HFFc6 (cell line): ENCODE data around the gene KLHL42. TPM values are rescaled to one million over a fixed set of nuclear protein-coding genes. Genes with fewer than 3 reads are reported as not detected.

Experiments used
- DNase-seq: peaks from one replicate; pipeline ENCODE4 v3.0.0-alpha.2; 2018
- H3K27ac Mint-ChIP-seq: 2 replicates; pipeline ENCODE4 v1.8.0; 2020; ENCODE audit warnings: mild to moderate bottlenecking, mixed read lengths
- H3K27me3 Mint-ChIP-seq: 2 replicates; pipeline ENCODE4 v1.8.0; 2021; ENCODE audit warnings: mild to moderate bottlenecking, moderate library complexity, mixed read lengths; ENCODE audit not compliant: insufficient read depth
- H3K36me3 Mint-ChIP-seq: 2 replicates; pipeline ENCODE4 v1.8.0; 2021; ENCODE audit warnings: low read depth, mixed read lengths
- H3K4me1 Mint-ChIP-seq: 2 replicates; pipeline ENCODE4 v1.8.0; 2020; ENCODE audit warnings: low read depth, mixed read lengths
- H3K4me3 Mint-ChIP-seq: 2 replicates; pipeline ENCODE4 v1.8.0; 2020; ENCODE audit warnings: mild to moderate bottlenecking, moderate library complexity, mixed read lengths
- H3K9me3 Mint-ChIP-seq: 2 replicates; pipeline ENCODE4 v1.8.0; 2020; ENCODE audit warnings: mild to moderate bottlenecking, mixed read lengths
- total RNA-seq, 6 experiments: library from RNA; stranded (reverse); fragmentation: NEBNext Ultra II Directional; extraction: Animal tissue kit (Norgen Biotek cat#: 25700); gene quantifications; 2 replicates in 1 of 6; 3 replicates in 5 of 6; pipeline ENCODE4 v1.2.3, GENCODE V29; 2021
- TF ChIP-seq, protein P1 (sequence below): fragments of 200-600 bp; sonication (generic); IDR thresholded peaks from 2 replicates; pipeline ENCODE4 v1.5.0; 2021; ENCODE audit warnings: antibody characterized with exemption, mild to moderate bottlenecking

KLHL42 gene
- total RNA-seq, 6 experiments from 2014 or later, result 17.6 to 24.7 (median 19.3) TPM

DNA sequence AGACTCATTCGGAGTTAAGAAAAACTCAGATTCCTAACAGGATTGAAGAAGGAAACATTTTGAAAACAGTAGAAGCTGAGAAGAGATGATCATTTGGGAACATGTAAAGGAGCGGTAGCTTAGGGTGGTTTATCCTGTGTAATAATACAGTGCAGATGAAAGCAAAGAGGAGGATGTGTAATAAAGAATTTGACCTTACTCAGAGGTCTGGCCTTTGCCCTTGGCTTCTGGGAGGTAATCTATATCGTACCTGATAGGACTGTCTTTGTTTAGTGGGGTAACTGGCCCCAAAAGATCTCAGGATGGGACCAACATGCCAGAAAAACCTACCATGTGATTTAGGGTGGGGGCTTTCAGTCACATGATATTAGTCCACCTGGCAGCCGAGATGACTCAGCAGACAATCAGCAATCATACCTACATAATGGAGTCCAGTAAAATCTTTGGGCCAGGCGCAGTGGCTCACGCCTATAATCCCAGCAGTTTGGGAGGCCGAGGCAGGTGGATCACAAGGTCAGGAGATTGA, 23.3 kb upstream of the KLHL42 start:
- DNase-seq, result no peak
- Mint-ChIP-seq H3K27ac (no peak overlapping the region), H3K4me3 (no peak overlapping the region), H3K27me3 (no peaks in the 10 kb centered on the region), H3K9me3 (no peaks in the 10 kb centered on the region), H3K4me1 (no peaks in the 10 kb centered on the region), H3K36me3 (peaks cover 15% of the 10 kb centered on the region)
- TF ChIP-seq, protein P1, sequence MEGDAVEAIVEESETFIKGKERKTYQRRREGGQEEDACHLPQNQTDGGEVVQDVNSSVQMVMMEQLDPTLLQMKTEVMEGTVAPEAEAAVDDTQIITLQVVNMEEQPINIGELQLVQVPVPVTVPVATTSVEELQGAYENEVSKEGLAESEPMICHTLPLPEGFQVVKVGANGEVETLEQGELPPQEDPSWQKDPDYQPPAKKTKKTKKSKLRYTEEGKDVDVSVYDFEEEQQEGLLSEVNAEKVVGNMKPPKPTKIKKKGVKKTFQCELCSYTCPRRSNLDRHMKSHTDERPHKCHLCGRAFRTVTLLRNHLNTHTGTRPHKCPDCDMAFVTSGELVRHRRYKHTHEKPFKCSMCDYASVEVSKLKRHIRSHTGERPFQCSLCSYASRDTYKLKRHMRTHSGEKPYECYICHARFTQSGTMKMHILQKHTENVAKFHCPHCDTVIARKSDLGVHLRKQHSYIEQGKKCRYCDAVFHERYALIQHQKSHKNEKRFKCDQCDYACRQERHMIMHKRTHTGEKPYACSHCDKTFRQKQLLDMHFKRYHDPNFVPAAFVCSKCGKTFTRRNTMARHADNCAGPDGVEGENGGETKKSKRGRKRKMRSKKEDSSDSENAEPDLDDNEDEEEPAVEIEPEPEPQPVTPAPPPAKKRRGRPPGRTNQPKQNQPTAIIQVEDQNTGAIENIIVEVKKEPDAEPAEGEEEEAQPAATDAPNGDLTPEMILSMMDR, result no peak

DNA sequence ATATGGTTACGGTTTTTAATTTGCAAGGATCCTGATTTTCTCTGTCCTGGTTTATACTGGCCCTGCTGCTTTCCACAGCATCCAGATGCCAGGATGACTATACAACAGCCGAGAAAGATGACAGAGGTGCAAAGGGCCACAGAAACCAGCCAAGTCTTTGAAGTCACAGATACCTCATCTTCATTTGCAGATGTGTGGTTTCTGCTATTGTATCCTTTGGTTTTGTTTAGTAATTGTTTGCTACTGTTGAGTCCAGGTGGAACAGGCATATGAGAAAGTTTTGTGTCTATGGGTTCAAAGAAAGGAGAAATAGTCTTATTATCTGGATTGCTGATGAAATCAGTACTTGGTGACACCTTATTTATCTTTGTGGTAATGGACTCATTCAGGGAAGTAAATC, 17.3 kb upstream of the KLHL42 start:
- Mint-ChIP-seq H3K9me3 (no peaks in the 10 kb centered on the region), H3K4me1 (no peaks in the 10 kb centered on the region), H3K36me3 (no peaks in the 10 kb centered on the region), H3K4me3 (no peak overlapping the region), H3K27me3 (no peaks in the 10 kb centered on the region; the same call in 1 of the 2 replicates), H3K27ac (no peak overlapping the region)
- no peak for DNase-seq
- TF ChIP-seq, protein P1, result no peak

DNA sequence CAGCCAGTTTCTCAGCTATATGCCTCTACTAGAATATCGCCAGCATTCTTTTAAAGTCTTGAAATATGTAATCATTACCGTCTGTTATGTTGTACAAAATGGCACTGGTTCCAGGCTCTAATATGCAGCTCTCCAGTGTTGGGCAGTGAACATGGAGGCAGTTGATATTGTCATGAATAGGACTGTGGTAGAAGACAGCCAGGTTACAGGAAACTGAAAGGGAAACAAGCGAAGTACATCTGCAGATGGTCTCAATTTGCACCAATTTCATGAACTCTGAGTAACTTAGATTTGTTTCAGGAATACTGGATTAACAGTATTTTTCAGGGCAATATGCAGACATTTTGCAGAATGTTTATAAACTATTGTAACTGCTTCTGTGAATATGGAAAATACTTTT, 13.4 kb upstream of the KLHL42 start:
- Mint-ChIP-seq H3K36me3 (no peaks in the 10 kb centered on the region), H3K27ac (no peak overlapping the region), H3K9me3 (no peaks in the 10 kb centered on the region), H3K4me3 (no peak overlapping the region), H3K27me3 (no peaks in the 10 kb centered on the region; the same call in none of the 2 replicates), H3K4me1 (peaks cover 24% of the 10 kb centered on the region)
- no peak for DNase-seq
- TF ChIP-seq, protein P1, result no peak

DNA sequence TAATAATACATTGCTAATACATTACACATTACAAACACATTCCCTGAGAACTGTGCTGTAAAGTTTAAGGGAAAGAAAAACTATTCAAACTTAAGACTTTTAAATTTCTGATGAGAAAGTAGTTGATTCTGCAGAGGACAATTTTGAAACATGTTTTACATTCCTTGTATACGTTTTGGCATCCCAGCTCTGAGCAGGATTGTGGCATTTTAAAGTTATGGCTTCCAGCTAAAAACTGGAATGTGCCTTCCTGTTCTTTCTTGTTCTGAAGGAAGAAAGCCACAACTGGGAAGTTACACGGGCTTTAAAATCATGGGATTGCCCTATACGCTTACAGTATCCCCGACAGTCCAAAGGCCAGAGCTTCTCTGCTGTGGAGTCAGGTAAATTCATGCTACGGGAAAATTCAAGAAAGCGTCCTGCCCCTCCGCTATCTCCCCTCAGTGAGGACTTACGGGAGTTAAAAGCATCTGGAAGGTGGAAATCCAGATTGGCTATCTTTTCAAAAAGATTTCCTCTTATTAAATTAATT, 10.8 kb upstream of the KLHL42 start:
- Mint-ChIP-seq H3K36me3 (no peaks in the 10 kb centered on the region), H3K27me3 (no peaks in the 10 kb centered on the region; the same call in none of the 2 replicates), H3K27ac (no peak overlapping the region; the same call in 1 of the 2 replicates), H3K4me1 (peaks cover 47% of the 10 kb centered on the region), H3K4me3 (no peak overlapping the region), H3K9me3 (no peaks in the 10 kb centered on the region)
- TF ChIP-seq, protein P1, result no peak
- DNase-seq, result no peak

DNA sequence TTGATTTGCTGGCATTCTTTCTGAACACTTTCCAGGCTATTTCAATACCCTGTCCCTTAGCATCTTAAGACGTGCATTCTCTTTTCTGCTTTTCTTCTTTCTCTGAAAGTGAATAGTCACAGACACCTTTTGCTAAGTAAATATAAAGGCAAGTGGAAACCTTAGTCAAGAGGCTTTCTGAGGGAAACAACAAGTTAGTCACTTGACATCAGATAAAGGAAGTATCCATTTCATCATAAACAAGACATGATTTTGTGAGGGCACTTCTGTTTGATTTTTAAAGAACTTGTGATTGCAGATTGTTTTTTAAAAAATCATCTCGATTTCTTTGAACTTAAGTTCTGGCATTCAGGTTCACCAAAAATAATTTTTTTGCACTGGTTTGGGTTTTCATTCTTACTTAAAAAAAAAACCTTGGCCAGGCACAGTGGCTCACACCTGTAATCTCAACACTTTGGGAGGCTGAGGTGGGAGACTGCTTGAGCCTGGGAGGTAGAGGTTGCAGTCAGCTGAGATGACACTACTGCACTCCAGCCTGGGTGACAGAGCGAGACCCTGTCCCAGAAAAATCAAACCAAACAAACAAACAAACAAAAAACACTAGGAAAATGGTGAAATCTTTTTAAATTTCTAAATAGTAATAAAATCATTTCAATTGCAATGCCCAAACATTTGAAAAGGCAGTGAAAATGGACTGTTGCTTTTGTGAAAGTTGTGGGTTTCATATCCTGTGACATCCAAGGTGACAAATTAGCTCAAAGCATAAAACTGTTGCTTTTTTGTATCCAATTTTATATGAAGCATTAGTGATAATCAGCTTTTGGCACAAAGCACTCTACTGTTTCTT, 8.3 kb upstream of the KLHL42 start:
- no peaks in the 10 kb centered on the region; the same call in none of the 2 replicates for H3K27me3 Mint-ChIP-seq
- TF ChIP-seq, protein P1, result no peak
- peaks cover 47% of the 10 kb centered on the region for H3K4me1 Mint-ChIP-seq
- H3K27ac Mint-ChIP-seq, result no peak overlapping the region
- DNase-seq, result no peak
- no peak overlapping the region for H3K4me3 Mint-ChIP-seq
- H3K9me3 Mint-ChIP-seq, result no peaks in the 10 kb centered on the region
- no peaks in the 10 kb centered on the region for H3K36me3 Mint-ChIP-seq
